Cerebellar cortex (tissue), 1 donor: ENCODE data around the gene DENND11.
"Not testable (repeated sequence)": the region's sequence is repeated elsewhere in the genome, so short reads cannot be mapped to it uniquely, and the experiment has no call there.

Source experiments
- DNase-seq: peaks from one replicate; pipeline ENCODE4 v3.0.0-alpha.2; 2015; ENCODE audit warnings: low spot score

DENND11 gene

GRCh38 chr7:141706239-141707064 lies 4.5 kb upstream of the DENND11 start:
- no peak for DNase-seq

- DNase-seq: no peak
Measured at GRCh38 chr7:141704741-141705140, 2.8 kb upstream of the DENND11 start.

DNA sequence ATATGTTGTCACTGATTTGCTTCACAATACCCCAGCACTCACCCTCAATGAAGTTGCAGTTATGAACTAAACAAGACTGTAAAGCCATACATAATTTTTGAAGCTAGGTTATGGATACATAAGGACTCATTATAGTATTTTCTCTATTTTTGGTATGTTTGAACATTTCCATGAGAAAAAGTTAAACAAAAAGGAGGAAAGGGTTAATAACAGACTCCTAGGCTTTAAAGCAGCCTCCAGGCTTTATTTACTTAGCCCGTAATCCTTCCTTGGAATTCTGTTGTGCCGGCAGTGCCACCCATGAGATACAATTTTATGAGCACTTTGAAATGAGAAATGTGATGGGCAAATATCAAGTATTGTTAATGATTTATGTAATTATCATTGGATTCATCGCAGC lies 2.1 kb upstream of the DENND11 start:
- DNase-seq: no peak

GRCh38 chr7:141702892-141703291 lies 926 bp upstream of the DENND11 start:
- DNase-seq: no peak

GRCh38 chr7:141701489-141702046 lies 398 bp downstream of the DENND11 start:
- peak; percentile 29 for DNase-seq

DNA sequence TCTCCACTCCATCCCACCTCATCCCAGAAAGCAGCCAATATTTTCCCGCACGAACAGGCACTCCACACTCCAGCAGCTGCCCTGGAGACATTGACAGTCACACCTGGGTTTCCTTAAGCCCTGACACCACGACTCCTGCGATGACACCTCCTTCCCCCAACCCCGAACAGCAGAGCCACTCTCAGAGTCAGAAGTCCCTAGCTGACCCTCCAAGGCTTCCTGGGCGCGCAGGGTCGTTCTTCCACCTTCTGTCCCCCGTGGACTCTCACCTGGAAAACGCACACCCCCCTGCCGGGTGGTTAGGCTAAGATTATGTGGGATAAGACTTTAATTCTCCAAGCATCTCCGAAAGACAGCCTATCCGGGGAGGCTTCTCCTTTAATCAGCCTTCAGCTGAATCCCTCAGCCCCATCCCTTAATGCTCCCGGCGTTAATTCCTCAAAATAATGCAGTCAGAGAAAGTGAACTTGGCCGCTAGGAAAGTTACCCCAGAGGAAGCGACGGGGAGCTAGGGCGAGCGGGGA lies 1.1 kb downstream of the DENND11 start:
- peak; percentile 22 for DNase-seq

DNA sequence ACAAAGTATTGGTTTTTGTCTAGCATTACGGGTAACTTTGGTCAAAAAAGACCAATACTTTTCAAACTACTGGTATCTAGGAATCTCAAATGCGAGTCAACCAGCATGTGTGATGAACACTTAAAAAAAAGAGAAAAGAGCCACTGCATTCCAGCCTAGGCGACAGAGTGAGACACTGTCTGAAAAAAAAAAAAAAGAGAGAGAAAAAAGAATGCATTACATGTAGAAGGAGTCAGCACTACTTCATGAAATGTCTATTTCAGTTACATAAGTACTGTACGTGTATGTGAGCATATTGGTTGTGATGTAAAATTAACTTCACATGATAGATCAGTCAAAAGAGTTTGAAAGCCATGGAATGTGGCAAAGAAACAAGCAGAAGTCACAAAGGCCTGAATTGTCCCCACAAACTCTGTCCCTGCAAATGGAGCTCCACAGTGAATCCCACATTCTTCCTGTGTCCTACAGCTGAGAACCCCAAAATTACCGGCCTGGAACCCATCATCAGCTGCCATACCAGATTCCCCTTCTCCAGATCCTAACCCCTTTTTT lies 1.6 kb downstream of the DENND11 start:
- DNase-seq: peak; percentile 35

DNA sequence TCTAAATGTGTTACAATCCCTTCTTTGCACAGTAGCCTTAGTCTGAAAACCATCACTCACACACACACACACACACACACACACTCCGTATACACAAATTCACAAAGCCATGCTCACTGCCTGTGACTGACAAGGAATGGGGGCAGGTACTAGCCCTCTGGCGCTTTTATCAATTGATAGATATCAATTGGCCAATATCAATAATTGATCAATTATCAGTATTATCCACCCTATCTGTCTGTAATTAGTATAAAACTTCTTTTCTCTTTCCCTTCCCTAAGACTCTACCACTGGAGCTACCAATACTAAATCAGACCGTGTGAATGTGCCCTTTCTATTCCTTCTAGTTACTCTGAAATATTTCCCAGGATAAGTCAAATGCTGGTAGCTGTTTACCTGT lies 2.1 kb downstream of the DENND11 start:
- DNase-seq: peak; percentile 13

DNA sequence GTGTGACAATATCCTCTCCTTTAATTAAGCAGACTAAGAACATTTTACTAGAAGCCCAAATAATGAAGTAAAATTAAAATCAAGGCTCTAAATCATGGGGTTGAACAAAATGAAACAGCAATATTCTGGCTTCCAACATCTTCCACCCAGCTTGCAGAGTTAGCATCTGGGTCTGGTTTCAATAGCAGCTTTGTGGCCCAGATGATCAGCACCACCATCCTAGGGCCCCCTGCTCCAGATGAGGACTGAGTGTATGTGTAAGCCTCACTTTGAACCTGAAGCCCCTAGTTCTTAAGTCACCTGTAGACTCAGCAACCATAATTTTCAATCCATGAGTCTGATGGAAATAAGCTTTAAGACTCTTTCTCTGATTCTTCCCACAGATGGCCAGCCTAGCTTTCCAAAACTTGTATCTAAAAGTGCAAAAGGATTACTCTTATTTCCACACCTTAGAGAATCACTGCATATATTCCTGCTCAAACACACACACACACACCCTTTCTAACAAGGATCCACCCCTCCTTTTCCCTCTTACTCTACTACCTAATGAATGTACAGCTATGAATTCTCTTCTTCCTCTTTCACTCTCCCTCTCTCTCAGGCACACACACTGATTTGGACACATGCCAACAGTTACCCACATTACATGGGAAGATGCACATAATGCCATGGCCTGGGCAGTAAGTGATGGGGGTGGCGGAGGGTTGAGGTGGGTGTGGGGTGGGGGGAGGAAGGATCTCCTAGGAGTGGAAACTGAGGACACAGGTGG lies 3.5 kb downstream of the DENND11 start:
- peak; percentile 32 for DNase-seq

- peak; percentile 43 for DNase-seq
Measured at GRCh38 chr7:141697211-141697871, 4.6 kb downstream of the DENND11 start.

GRCh38 chr7:141696348-141696747 lies 5.6 kb downstream of the DENND11 start:
- DNase-seq: no peak

DNA sequence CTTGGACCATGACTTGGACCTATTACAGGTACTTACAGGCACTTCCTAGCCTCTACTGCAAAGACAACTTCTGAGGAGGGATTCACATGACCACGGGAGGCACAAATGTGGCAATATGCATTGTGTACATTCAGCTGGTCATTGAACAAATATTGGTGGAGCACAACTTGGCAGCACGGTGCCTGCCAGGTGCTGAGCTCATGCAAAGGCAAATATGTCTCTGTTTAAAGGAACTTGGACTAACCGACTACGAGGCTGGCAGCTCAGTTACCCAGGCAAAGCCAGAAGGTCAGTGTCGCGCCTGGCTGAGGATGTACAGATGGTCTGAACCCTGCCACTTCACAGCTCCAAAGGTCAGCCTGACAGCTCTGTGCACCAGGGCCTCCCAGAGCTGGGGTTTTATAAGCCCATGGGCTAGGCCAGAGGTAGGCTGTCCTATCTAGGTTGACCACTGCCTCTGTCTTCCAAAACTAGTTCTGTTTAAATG lies 6.1 kb downstream of the DENND11 start:
- DNase-seq: peak; percentile 32

- DNase-seq: no peak
Measured at GRCh38 chr7:141693082-141693481, 8.9 kb downstream of the DENND11 start.

DNA sequence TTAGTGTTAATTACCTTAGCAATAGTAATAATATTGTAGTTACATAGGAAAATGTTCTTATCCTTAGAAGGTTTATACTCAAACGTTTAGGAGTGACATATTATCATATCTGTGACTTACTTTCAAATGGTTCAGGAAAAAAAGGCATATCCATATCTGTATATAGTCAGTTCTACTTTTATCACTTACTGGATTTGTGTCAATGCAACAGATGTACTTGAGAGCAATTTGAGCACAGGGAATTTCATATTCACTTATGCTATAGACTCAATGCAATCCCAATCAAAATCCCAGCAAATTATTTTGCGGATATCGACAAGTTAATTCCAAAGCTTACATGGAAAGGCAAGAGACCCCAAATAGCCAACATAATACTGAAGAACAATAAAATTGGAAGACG lies 10.0 kb downstream of the DENND11 start:
- DNase-seq: no peak

- no peak for DNase-seq
Measured at GRCh38 chr7:141691540-141691939, 10.4 kb downstream of the DENND11 start.

GRCh38 chr7:141689072-141689825 lies 12.7 kb downstream of the DENND11 start:
- not testable (repeated sequence) for DNase-seq

DNA sequence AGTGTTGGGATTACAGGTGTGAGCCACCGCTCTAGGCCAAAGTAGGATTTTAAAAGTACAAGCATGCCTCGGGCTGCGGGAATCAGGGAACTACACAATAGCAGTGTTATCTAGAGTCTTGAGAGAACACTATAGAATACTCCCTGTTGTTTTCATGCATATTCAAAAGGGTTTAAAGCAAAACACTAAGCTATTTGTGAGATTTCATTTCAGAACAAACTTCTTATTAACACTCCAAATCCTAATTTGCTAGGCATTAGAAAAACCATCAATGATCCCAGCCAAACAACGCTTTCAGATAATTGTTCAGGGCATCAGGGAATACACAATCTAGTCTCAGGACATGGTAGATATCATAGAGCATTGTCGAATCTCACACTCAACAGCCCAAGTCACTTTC lies 13.9 kb downstream of the DENND11 start:
- DNase-seq: no peak

DNA sequence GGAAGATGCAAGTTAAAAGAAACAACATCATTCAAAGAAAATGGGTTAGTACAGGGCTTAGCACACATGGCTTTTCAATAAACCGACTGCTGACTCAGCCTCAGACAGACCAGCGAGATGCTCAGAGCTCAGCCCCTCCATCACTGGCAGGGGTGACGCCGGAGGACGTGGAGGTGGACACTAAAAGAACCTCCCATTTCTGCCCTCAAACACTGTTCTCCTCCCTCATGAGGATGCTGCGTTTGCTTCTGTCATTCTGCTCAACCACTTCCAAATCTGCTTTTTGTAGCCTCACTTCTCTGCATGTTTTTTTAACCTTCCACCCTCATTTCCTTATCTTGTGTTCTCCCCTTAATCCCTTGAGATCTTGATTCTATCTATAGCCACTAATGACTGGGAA lies 15.3 kb downstream of the DENND11 start:
- no peak for DNase-seq

DNA sequence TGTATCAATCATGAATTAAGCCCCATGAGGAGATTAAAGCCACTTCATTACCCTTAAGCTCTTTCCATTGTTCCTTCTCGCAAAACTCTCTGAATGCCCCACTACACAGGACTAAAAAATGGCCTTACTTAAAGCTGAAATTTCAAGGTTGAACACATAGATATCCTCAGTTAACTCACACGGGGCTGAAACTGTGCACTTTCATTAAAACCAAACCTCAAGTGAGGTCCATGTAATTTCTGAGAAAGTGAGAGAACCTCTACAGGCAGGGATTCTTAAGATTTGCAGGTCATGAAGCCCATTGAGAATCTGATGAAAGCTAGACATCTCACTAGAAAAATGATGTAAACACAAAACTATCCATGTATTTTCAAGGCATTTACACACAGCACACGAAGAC lies 15.9 kb downstream of the DENND11 start:
- DNase-seq: no peak

- DNase-seq: peak; percentile 96
Measured at GRCh38 chr7:141685285-141686023, 16.5 kb downstream of the DENND11 start.
